Spleen (tissue), 11 donors: ENCODE measurements around the gene PSMA7. TPM values are rescaled to one million over a fixed set of nuclear protein-coding genes. Genes with fewer than 3 reads are reported as not detected.

ENCODE experiments used
- DNase-seq: peaks from one replicate; pipeline ENCODE4 v3.0.0-alpha.2; 2020
- H3K27ac ChIP-seq, 8 donors: fragments of 200-600 bp; sonication (generic) in 7 of 8; 1 replicate in 4 of 8; 2 replicates in 4 of 8; pipeline versions ENCODE4 v1.5.0 to v1.8.0; 2016 to 2021; ENCODE audit warnings: inconsistent platforms in 4 of 8, mild to moderate bottlenecking in 4 of 8, moderate library complexity in 1 of 8
- H3K27me3 ChIP-seq, 7 donors: fragments of 200-600 bp; sonication (generic) in 6 of 7; replicated peaks in 1 of 7; 1 replicate in 4 of 7; 2 replicates in 3 of 7; pipeline versions ENCODE4 v1.5.0 to v1.8.0; 2016 to 2021; ENCODE audit warnings: inconsistent platforms in 3 of 7, mild to moderate bottlenecking in 1 of 7
- H3K36me3 ChIP-seq, 6 donors: fragments of 200-600 bp; sonication (generic) in 5 of 6; 1 replicate in 4 of 6; 2 replicates in 2 of 6; pipeline versions ENCODE4 v1.5.0 to v1.8.0; 2016 to 2021; ENCODE audit warnings: inconsistent platforms in 2 of 6
- H3K4me1 ChIP-seq, 6 donors: fragments of 200-600 bp; sonication (generic) in 5 of 6; 1 replicate in 3 of 6; 2 replicates in 3 of 6; pipeline versions ENCODE4 v1.5.0 to v1.8.0; 2016 to 2021; ENCODE audit warnings: inconsistent platforms in 3 of 6
- H3K4me3 ChIP-seq, 8 donors: fragments of 200-600 bp; sonication (generic) in 7 of 8; 1 replicate in 4 of 8; 2 replicates in 4 of 8; pipeline versions ENCODE4 v1.5.0 to v1.8.0; 2016 to 2021; ENCODE audit warnings: inconsistent platforms in 4 of 8, mild to moderate bottlenecking in 4 of 8, moderate library complexity in 2 of 8
- H3K9me3 ChIP-seq, 8 donors: fragments of 200-600 bp; sonication (generic) in 7 of 8; 1 replicate in 4 of 8; 2 replicates in 4 of 8; pipeline versions ENCODE4 v1.5.0 to v1.8.0; 2016 to 2021; ENCODE audit warnings: inconsistent platforms in 4 of 8
- POLR2A ChIP-seq, 3 donors: fragments of 450-650 bp; IDR thresholded peaks; one replicate each; pipeline ENCODE4 v1.5.1; 2017; ENCODE audit warnings: antibody characterized with exemption in 3 of 3, mild to moderate bottlenecking in 1 of 3
- POLR2AphosphoS5 ChIP-seq, 3 donors: sonication (generic); formaldehyde crosslinking; IDR thresholded peaks; one replicate each; pipeline ENCODE4 v1.5.1; 2017; ENCODE audit warnings: antibody characterized with exemption in 3 of 3
- WGBS, 5 donors: extraction: QIAGEN DNeasy Blood & Tissue Kit in 3 of 5; methylation state at CpG; one replicate each; pipeline versions ENCODE4 v1.1.5 to v1.1.7; 2013 to 2018; 5-methylcytosine and 5-hydroxymethylcytosine counted together
- intact Hi-C: fragments of 100-400 bp; cut with DNase I; formaldehyde crosslinking; loops from one replicate; pipeline ENCODE4 v1.15.0; 2023; ENCODE audit warnings: low total_unique reads
- polyA plus RNA-seq, 3 donors: library from polyadenylated mRNA; stranded (reverse); fragments of 200-250 nt; gene quantifications; one replicate each; pipeline ENCODE4 v1.2.1, GENCODE V29; 2013
- total RNA-seq, 7 donors: library from RNA; depleted of rRNA in 3 of 7; stranded (reverse); fragments of >200 nt in 3 of 7; fragmentation: NEBNext Ultra II Directional in 4 of 7; extraction: Animal tissue kit (Norgen Biotek cat#: 25700) in 4 of 7; gene quantifications; one replicate each; pipeline versions ENCODE4 v1.1.0 to v1.2.1, GENCODE V29; 2016 to 2021
- TF ChIP-seq, protein P1 (sequence below), 11 experiments: fragments of 200-600 bp in 7 of 11; fragments of 450-650 bp in 4 of 11; sonication (generic) in 4 of 11; IDR thresholded peaks in 8 of 11; conservative IDR thresholded peaks in 3 of 11; 1 replicate in 7 of 11; 2 replicates in 4 of 11; pipeline versions ENCODE4 v1.4.0 to v1.8.0; 2016 to 2021; ENCODE audit warnings: antibody characterized with exemption in 11 of 11, inconsistent platforms in 4 of 11, mild to moderate bottlenecking in 1 of 11
- donor health status: healthy with polysubstance abuse.
- donor health status: DM: no; HTN: no; CAD: no; lungs with moderate emphysema.
- donor health status: DM: no; HTN: no; CAD: no.
- donor health status: Bipolar disorder and iron deficiency.
- donor health status: healthy.
- donor health status: DM: no; HTN: no; CAD: no.
- donor health status: DM: yes; HTN: yes; CAD: no.

The PSMA7 gene
- total and polyA plus RNA-seq, 10 donors, result 157 to 281 (median 184) TPM

DNA sequence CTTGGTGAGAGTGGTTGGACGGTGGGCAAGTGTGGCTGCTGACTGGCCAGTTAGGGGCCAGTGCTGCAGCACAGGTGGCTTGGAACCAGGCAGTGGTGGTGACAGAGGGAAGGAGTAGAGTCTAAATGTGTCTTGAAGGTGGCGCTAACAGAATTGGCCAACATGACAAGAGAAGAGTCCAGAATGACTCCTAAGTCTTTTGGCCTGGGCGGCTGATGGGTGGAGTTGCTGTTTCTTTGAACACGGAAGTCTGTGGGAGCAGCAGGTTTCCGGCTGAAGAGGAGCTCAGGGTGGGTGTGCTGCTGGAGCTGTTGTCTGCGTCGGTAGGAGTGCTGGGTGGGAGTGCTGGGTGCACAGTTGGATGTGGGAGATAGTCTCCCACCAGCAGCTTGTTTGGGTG is 10.8 kb downstream of the PSMA7 start:
- Histone ChIP-seq H3K36me3 (peaks cover 0 to 100% (median 88%) of the 10 kb centered on the region in 6 donors), H3K27ac (peak overlapping the region in 7 of 8 donors; percentile 22 to 87 (median 69)), H3K4me3 (peak overlapping the region in 1 of 8 donors; percentile 32), H3K4me1 (peaks cover 5 to 90% (median 53%) of the 10 kb centered on the region in 6 donors), H3K9me3 (no peaks in the 10 kb centered on the region), H3K27me3 (no peaks in the 10 kb centered on the region)
- TF ChIP-seq POLR2AphosphoS5 (IDR thresholded peaks at IDR 0.05) (no peak), POLR2A (IDR thresholded peaks at IDR 0.05) (no peak)
- TF ChIP-seq, protein P1, sequence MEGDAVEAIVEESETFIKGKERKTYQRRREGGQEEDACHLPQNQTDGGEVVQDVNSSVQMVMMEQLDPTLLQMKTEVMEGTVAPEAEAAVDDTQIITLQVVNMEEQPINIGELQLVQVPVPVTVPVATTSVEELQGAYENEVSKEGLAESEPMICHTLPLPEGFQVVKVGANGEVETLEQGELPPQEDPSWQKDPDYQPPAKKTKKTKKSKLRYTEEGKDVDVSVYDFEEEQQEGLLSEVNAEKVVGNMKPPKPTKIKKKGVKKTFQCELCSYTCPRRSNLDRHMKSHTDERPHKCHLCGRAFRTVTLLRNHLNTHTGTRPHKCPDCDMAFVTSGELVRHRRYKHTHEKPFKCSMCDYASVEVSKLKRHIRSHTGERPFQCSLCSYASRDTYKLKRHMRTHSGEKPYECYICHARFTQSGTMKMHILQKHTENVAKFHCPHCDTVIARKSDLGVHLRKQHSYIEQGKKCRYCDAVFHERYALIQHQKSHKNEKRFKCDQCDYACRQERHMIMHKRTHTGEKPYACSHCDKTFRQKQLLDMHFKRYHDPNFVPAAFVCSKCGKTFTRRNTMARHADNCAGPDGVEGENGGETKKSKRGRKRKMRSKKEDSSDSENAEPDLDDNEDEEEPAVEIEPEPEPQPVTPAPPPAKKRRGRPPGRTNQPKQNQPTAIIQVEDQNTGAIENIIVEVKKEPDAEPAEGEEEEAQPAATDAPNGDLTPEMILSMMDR (IDR thresholded peaks at IDR 0.05 in 8 of 11, conservative IDR thresholded peaks at IDR 0.05 in 3 of 11), result no peak
- DNase-seq, result no peak
- WGBS, 5 donors, result 83 to 90% (median 87%) methylated on average over 7 of the region's 7 CpGs
- intact Hi-C loops, result no loop called here

DNA sequence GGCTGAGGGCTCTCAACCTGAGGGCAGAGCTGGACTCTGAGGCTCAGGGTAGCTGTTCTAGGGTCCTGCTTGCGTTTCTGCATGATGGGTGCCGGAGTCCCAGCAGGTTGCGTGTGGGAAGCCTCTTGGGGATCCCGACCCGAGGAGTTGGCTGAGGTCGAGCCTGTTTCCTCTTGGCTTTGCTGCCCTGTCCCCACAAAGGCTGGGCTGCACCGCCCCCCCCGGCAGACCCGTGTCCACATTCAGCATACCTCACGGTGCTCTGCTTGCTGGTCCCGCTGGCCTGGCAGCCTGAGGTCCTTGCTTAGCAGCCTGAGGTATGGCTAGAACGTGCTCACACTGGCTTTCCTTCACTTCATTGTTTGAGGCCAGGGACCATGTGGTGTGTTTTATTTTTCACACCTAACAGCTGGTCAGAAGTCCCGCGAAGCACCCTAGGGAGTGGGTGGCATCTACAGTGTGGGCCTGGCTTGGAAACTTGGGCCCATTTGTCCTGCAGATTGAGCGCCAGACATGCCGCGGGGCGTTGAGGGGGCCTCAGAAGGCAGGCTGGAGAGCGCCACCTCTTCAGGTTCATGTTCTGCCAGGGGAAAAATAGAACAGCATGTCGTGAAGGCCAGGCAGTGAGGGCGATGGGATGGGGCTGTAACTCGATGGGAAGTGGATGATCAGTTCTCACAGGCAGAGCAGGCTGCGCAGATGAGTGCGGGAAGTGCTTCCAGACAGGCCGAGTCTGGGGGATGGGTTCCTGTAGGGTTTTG is 11.5 kb downstream of the PSMA7 start:
- Histone ChIP-seq H3K9me3 (no peaks in the 10 kb centered on the region), H3K27ac (peak overlapping the region in 6 of 8 donors; percentile 22 to 87 (median 72)), H3K36me3 (peaks cover 0 to 100% (median 87%) of the 10 kb centered on the region in 6 donors), H3K27me3 (no peaks in the 10 kb centered on the region), H3K4me1 (peaks cover 5 to 87% (median 51%) of the 10 kb centered on the region in 6 donors), H3K4me3 (no peak overlapping the region)
- no peak for DNase-seq
- 87 to 95% (median 94%) methylated on average over 20 to 25 of the region's 25 CpGs for WGBS, 5 donors
- TF ChIP-seq POLR2A (IDR thresholded peaks at IDR 0.05), result no peak
- TF ChIP-seq, protein P1 (IDR thresholded peaks at IDR 0.05 in 8 of 11, conservative IDR thresholded peaks at IDR 0.05 in 3 of 11), result no peak
- TF ChIP-seq POLR2AphosphoS5 (IDR thresholded peaks at IDR 0.05), result peak in 1 of 3 donors; percentile 3
- intact Hi-C loops, result no loop called here

DNA sequence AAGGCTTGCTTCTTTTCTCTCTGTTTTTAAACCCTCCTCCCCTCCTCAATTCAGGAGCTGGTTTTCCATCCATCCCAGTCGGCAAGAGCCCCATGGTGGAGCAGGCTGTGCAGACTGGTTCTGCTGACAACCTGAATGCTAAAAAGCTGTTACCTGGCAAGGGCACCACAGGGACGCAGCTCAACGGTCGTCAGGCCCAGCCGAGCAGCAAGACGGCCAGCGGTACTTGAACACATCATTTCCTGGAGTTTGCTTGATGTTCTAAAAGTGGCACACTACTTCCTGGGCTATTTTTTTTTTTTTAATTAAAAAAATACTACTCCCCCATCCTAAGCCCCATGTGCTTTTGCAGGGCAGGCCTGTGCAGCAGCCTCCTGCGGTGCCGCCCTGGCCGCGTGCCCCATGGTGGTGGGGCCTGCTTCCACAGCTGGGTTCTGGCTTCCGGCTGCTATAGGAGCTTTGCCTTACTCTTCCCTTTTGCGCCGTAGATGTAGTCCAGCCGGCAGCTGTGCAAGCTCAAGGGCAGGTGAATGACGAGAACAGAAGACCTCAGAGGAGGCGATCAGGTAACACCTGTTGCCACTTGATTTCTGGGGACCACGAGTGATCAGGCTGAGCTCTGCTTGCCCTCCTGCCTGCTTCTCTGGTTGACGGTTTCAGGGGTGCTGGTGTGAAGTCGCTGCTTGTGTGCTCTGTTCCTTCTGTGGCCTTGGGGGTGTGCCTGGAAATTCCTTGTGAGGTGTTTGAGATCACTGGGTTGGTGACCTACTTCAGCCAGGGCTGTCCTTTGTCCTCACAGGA is 13.3 kb downstream of the PSMA7 start:
- Histone ChIP-seq H3K9me3 (no peaks in the 10 kb centered on the region), H3K27ac (peak overlapping the region in 2 of 8 donors; percentile 32 to 53), H3K4me1 (peaks cover 5 to 85% (median 38%) of the 10 kb centered on the region in 6 donors), H3K36me3 (peaks cover 0 to 100% (median 87%) of the 10 kb centered on the region in 6 donors), H3K27me3 (no peaks in the 10 kb centered on the region), H3K4me3 (no peak overlapping the region)
- intact Hi-C loops, result no loop called here
- no peak for DNase-seq
- WGBS, 5 donors, result 62 to 78% (median 72%) methylated on average over 17 to 20 of the region's 20 CpGs
- peak in 2 of 3 donors; percentile 22 to 53 for TF ChIP-seq POLR2AphosphoS5 (IDR thresholded peaks at IDR 0.05)
- TF ChIP-seq POLR2A (IDR thresholded peaks at IDR 0.05), result no peak
- TF ChIP-seq, protein P1 (IDR thresholded peaks at IDR 0.05 in 8 of 11, conservative IDR thresholded peaks at IDR 0.05 in 3 of 11), result no peak
